ENCODE results near the gene KRT16.
"Not testable (repeated sequence)": the region's sequence is repeated elsewhere in the genome, so short reads cannot be mapped to it uniquely, and the experiment has no call there.

The KRT16 gene

DNA sequence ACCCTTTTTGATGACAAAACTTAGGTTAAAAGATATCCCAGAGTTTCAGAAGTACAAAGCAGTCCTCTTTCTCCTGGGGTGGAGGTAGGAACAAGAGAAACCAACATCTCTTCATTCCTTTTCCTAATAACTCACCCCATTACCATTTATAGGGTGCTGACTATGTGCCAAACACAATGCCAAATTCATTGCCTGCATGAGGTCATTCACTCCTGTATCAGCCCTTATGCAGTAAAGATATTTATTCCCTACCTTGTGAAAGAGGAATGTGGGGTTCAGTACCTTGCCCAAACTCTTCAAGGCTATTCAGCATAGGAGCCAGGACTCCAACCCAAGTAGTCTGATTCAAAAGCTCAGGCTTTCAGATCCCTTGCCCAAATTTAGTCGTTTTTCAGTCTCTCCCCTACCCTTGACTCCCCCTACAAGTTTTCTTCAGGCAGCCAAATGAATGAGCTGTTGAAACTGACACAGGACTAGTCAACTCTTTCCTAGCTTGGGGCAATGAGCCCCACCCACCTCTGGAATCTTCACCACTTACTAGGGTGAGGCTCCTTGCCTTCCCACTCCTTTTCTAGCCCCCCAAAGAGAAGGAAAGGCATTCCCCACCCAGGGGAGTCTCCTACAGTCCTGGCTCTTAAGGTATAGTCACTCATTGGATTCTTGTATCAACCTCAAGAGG, 31.7 kb downstream of the KRT16 start:
- TF ChIP-seq, protein P1, sequence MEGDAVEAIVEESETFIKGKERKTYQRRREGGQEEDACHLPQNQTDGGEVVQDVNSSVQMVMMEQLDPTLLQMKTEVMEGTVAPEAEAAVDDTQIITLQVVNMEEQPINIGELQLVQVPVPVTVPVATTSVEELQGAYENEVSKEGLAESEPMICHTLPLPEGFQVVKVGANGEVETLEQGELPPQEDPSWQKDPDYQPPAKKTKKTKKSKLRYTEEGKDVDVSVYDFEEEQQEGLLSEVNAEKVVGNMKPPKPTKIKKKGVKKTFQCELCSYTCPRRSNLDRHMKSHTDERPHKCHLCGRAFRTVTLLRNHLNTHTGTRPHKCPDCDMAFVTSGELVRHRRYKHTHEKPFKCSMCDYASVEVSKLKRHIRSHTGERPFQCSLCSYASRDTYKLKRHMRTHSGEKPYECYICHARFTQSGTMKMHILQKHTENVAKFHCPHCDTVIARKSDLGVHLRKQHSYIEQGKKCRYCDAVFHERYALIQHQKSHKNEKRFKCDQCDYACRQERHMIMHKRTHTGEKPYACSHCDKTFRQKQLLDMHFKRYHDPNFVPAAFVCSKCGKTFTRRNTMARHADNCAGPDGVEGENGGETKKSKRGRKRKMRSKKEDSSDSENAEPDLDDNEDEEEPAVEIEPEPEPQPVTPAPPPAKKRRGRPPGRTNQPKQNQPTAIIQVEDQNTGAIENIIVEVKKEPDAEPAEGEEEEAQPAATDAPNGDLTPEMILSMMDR (IDR thresholded peaks at IDR 0.05; ENCODE audit: low read depth, low read length, missing control alignments) = no peak
- DNase-seq (ENCODE audit: low read depth) = no peak
- no peak overlapping the region for H3K4me3 ChIP-seq (ENCODE audit: low read depth, low read length)

DNA sequence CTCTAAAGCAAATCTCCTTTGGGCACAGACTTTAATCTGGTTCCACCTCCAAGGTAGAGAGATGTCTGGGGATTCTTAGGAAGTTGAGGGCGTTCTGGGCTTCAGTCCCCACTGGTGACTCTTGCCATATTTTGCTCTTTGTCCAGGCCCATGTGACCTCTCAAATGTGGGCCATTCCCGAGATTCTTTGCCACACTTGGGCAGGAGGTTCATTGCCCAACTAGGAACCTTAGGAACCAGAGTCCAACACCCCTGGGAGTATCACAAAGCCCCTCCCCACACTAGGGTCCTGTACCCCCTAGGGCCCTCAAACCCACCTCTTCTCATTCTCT, 32.4 kb downstream of the KRT16 start:
- TF ChIP-seq, protein P1 (IDR thresholded peaks at IDR 0.05; ENCODE audit: low read depth, low read length, missing control alignments) = no peak

DNA sequence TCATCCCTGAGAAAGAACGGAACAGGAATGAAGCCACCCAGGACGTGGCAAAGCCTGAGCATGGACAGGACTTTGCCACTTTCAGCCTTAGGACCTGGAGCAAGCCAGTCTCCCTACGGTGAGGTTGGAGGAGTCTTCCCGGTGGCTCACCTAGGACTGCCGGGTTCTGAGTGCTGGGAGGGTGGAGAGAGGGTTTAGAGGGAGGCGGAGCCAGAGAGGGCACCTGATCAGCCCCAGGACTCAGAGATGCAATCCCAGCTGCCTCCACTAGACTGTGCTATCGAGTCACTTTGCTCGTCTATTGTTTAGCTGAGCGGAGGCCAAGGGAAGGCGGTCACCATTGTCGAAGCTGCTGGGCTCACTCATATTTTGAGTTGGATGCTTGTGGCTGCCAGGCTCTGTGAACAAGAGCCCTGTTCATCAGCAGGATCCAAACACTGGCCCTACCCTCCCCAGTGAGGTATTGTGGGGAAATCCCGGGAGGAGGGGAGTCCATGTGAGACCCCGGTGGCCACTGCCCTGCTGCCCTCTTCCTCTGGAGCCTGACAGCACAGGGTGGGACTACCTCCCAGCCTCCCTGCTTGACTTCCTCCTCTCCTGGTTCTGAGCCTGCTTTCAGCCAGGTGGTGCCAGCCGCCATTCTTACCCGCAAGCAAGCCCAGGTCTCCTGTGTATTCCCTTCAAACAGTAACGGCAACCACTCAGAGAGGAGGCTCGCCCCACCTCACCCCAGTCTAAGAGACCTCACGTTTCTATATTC, 32.9 kb downstream of the KRT16 start:
- no peak overlapping the region for H3K4me3 ChIP-seq (ENCODE audit: low read depth, low read length)
- DNase-seq (ENCODE audit: low read depth) = peak; percentile 29
- TF ChIP-seq, protein P1 (IDR thresholded peaks at IDR 0.05; ENCODE audit: low read depth, low read length, missing control alignments) = peak; percentile 95

More for the DNA sequence above, 32.4 kb downstream of the KRT16 start:
- no peak overlapping the region for H3K4me3 ChIP-seq (ENCODE audit: low read depth, low read length)
- DNase-seq (ENCODE audit: low read depth) = no peak

DNA sequence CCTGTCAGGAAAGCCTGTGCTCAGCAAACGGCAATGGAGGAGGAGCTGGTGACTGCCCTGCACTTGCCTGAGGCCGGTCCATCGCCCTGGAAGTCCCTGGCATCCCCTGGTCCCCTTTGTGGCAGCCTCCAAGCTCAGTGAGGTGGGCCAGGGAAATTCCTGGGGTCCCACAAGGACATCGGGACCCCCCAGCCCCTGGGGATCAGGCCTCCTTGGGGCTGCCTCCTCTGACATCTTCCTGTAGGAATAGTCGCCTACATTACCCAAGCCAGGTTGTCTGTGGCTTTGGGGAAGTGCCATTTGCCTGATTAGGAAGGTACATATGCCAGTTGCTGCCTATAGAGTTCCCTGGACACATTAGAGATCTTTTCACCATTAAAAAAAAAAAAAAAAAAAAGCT, 33.6 kb downstream of the KRT16 start:
- H3K4me3 ChIP-seq (ENCODE audit: low read depth, low read length) = no peak overlapping the region
- DNase-seq (ENCODE audit: low read depth) = no peak
- TF ChIP-seq, protein P1 (IDR thresholded peaks at IDR 0.05; ENCODE audit: low read depth, low read length, missing control alignments) = no peak

DNA sequence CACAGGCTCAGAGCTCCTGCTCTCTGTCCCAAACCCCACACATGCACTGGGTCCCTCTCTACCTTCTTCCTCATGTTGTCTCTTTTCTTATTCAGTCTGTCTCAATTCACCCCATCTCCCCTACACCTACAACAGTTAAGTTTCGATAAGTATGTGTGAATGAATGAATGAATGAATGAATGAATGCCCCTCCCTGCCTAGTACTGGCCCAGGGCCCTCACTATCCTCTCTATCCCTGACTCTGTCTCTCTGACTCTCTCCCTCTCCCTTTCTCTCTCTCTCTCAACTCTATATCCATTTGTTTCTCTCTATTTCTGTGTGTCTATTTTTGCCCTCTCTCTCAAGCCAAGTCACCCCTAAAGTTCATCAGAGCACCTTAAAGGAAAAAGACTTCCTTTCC, 34.0 kb downstream of the KRT16 start:
- no peak overlapping the region for H3K4me3 ChIP-seq (ENCODE audit: low read depth, low read length)
- DNase-seq (ENCODE audit: low read depth) = no peak
- TF ChIP-seq, protein P1 (IDR thresholded peaks at IDR 0.05; ENCODE audit: low read depth, low read length, missing control alignments) = no peak

DNA sequence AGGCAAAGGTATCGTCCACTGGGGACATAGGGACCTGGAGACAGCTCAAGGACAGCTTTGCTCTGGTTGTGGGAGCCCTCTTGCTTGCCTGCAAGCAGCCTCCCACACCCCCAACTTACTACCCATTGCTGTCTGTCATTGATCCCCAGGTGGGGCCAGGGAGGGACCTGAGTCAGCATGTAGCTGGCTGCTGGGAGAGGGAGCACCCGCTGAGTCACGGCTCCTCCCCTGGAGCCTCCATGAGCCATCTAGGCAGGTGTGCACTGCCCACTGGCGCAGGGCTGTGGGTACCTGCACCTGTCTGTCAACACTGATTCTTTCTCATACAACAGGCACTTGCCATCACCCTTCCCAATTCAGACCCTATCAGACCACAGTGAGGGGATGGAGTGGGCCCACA, 35.8 kb downstream of the KRT16 start:
- DNase-seq (ENCODE audit: low read depth); H3K4me3 ChIP-seq (ENCODE audit: low read depth, low read length): not testable (repeated sequence)

DNA sequence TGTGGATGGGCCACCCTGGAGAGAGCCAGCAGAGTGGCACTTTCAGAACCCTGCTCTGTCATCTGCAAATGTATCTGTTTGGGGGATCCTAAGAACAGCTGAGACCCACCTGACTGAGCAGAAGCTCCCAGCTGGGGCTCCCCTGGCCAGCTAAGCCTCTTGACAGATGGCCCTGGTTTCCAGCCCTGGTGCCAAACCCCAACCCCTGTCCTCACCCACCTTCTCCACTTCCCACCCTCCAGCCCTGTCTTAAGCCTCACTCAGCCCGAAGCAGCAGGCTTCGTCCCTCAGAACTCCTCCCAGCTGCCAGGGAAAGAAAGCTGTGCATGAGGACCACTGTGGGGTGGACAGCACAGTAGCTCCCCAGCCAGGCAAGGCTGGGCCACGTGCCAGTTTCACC, 37.2 kb downstream of the KRT16 start:
- no peak overlapping the region for H3K4me3 ChIP-seq (ENCODE audit: low read depth, low read length)
- TF ChIP-seq, protein P1 (IDR thresholded peaks at IDR 0.05; ENCODE audit: low read depth, low read length, missing control alignments) = no peak
- DNase-seq (ENCODE audit: low read depth) = no peak
